ENCODE results near the gene GLT6D1.

Gene GLT6D1

DNA sequence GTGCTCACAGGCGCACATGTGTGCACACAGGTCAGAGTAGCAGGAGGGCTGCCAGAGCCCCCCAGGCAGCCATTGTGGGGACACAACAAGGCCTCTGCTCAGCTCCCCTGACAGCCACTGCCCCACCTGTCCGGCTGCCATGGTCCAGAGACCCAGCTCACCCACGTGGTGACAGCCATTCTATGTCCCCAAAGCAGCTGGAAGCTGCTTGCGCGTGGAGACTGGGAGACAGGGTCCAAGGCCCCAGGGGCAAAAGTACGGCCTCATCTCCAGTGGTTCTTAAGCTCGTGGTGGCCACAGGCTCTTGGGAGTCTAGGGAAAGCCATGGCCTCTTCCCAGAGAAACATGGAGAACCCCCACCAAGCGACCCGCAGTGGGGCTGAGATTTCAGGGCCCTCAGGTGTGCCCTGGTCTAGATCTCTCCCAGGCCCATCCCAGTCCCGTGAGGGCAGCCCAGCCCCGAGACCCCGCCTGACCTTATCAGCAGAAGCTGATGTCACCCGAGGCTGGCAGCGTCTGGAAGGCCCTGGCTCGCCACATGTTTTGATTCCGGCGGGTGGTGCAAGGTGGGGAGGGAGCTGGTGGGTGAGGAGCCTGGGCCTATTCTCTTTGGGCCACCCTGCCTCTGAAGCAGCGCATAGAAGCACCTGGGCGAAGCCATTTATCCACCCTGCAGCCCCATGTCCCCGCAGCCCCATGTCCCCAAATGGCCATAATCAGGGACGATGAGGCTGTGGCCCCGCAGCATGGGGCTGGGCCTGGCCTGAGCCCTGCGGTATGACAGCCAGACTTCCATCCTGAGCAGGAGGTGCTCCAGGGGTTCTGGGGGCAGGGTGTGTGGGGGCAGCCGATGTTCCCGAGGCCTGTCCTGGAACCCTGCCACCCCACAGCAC lies 31.7 kb downstream of the GLT6D1 start:
- no peak for DNase-seq

DNA sequence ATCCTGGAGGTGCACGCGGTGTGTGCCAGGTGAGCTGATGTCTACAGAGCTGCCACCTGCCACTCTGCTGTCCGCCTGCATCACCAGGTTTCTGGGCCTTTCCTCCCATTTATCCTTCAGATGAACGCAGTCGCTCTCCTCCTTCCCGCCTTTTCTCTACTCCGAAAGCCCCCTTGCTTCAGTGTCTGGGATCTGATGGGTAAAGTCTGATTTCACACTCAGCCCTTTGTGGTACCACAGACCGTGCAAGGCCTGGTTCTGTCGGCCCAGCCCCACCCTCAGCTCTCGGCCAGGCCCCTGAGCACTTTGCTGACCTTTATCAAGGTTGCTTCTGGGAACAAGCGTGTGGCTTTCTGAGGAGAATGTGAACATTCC lies 32.5 kb downstream of the GLT6D1 start:
- DNase-seq, result no peak

DNA sequence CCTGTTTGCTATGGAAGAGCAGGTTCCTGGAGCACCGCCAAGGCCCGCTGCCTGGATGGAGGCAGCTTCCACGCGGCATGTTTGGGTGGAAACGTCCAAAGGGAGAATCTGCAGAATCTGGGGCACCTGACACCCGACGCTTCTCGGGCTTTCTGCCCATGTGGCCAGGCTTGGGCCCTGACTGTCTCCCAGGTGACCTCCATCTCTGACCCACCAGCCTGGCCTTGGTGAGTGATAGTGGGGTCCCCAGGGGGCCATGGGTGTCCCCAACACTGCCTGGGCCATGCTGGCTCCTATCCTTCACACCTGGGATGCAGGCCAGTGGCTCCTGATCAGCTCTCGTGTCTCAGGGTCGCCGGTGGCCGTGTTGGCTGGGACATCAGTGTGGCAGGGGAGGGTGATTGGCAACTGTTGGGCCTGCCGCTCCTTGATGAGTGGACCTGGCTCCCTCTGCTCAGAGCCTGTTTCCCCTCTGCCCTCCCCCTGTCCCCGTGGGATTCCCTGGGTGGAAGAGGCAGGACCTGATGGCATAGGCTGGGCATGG lies 34.0 kb downstream of the GLT6D1 start:
- no peak for DNase-seq

DNA sequence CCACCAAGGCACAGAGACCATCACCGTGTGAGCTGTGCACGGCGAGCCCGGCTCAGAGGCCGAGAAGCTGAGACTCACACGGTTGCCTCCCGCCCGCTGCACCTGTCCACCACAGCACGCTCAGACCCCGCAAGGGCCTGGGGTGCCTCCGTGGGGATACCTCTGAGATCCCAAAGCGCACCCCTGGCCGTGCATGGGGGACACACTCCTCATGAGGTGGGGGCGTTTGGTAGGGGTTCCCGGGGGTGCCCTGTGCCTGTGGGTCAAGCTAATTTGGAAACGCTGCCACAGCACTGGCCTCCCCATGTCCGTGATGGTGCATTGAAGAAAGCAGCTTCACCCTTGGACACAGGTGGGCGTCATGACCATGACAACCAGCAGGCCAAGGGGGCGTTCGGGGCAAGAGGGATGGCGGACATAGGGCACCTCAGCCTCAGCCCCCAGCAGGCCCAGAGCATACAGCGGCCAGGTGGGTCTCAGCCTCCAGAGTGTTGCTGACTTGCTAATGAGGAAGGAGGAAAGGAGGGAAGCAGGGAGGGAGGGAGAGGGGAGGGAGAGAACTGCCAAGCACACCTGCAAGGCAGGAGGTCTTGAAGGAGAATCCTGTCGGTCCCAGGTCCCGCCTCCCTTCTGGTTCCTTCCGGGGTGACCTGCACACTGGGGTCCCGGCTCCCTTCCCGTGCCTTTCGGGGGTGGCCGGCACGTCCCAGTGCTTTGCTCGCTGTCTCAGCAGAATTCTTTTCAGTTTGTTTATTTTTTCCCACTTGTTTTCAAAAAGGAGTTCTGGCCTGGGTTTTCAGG lies 34.7 kb downstream of the GLT6D1 start:
- DNase-seq, result no peak

DNA sequence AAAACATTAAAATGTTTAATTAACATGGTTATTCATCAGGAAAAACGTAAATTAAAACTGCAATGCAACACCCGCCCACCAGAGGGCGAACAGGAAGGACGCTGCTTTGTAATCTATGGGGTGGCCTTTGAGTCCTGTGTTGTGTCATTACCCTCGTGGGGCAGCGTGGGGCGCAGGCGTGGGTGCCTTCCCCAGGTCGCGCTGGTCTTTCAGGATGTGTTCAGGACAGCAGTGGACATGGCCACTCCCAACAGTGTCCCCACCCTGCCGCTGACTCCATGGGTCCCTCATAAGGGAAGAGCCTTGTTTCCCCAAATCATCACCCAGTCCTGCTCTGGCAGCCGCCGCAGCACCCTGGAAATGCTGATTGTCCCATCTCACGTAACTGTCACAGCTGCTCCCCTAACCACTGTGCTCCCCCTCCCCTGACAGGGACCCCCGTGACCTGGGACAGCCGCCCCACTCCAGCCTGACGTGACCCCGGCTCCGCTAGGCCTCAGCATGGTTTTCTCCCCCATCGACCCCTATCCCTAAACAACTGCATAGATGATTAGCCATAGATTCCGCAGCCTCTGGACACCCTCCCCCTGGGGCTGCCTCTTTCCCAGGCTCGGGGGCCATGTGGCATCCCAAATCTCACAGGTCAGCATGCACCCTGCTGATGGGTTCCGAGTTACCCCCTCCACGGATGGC lies 36.4 kb downstream of the GLT6D1 start:
- peak; percentile 29 for DNase-seq

DNA sequence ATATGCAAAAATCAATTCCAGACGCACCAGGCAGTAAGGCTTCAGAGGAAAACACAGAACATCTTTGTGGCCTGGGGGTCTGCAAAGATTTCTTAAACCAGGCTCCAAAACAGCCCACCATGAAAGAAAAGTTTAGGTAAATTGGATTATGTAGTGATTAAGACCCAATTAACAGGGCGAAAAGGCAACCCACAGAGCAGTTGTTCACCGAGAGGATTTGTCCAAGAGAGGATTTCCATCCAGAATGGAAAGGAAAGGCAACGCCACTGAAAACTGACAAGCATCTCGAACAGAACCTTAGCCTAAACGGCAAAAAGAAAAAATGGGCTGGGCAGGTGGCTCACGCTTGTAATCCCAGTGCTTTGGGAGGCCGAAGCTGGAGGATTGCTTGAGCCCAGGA lies 37.4 kb downstream of the GLT6D1 start:
- no peak for DNase-seq

DNA sequence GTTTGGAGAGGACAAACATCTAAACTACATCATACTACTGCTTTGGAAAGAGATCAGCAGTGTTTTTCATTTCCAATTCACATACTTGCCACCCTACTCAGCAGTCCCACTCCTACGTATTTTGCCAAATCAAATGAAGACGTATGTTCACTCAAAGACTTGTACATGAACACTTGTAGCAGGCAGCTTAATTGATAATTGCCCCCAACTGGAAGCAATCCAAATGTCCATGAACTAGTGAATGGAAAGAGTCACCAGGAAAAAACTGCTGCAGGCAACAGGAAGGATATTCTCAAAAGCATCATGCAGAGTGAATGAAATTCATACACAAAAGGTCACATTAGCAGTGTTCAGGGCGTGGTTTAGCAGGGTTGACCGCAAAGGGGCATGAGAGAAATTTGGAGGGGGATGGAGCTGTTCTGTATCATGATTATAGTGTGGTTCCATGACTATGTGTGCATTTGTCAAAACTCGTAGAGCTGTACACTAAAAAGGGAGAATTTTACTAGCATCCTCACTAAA lies 39.0 kb downstream of the GLT6D1 start:
- DNase-seq, result no peak

DNA sequence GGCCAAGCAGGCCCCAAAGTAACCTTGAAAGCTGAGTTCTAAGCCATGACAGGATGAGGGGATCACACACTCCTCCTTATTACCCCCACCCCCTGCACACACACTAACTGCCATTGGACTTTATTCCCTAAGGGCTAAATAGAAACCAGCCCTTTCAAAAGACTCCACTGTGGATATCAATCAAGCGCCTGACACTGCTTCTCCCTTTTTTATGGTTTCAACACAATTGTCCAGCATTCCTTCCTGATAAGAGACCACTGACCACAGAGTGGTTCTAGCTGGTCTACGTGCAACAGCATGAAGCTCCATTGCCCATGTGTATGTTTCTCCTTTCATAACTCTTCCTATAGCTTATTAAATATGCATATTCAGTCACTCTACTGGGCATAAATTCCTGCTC lies 43.1 kb downstream of the GLT6D1 start:
- DNase-seq, result no peak

DNA sequence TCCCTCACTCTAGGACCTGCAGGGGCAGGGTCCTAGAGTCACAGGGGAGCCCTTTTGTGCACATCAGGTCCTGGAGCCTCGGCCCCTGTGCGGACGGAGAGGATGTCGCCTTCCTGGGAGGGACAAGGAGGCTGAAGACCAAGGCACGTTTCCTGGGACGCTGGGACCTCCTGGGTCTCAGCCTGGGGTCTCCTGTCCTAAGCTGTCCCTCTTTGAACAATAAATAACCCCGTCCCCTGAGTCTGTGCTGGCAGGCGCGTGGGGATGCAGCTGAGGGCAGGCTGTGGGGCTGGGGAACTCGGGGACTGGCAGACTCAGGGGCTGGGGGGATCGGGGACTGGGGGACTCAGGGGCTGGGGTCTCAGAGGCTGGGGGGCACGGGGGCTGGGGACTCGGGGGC lies 46.7 kb downstream of the GLT6D1 start:
- DNase-seq, result no peak

DNA sequence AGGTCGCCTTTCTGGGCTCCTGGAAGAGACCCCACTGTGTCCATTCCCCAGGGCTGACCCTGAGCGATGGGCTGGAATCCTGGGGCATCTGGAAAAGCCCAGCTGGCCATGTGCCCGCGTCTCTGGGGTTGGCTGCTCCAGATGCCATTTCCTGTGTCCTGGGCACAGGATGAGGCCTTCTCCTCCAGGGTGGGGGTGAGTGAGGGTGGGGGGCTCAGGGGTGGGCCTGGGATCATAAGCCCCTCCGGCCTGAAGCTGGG lies 47.1 kb downstream of the GLT6D1 start:
- DNase-seq, result no peak

DNA sequence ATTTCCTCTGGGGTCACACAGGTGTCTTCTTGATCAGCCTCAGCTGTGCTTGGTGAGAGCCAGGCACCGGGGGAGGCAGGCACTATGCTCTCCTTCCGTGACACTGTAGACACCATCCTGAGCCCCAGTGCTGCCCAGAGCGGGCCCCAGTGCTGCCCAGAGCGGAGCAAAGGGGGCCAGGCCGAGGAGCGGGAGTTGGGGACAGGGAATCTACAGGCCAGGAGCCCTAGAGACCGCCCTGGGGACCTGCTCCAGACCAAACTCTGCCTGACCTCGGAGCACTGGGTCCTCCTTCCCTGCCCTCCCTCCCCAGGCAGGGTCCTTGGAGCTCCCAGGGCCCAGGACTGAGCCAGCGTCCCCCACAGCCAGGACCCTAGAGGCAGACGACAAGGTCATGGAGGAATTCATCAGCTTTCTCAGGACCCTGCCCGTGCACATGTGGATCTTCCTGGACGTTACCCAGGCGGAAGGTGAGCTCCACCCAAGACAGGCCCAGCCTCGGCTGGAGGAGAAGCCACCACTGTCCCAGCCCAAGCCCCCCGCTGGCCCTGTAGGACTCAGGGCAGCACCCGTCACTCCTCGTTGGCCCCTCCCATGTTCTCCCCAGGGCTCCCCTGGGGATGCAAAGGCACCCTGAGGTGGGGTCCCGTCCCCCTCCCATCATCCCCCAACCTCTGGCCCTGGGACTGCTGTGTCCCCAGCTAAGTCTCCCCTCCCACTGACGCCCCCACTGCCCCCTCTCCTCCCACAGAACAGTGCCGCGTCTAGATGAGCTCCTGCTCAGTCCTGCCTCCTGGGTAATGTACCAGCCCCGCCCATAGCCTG lies 47.6 kb downstream of the GLT6D1 start:
- no peak for DNase-seq

DNA sequence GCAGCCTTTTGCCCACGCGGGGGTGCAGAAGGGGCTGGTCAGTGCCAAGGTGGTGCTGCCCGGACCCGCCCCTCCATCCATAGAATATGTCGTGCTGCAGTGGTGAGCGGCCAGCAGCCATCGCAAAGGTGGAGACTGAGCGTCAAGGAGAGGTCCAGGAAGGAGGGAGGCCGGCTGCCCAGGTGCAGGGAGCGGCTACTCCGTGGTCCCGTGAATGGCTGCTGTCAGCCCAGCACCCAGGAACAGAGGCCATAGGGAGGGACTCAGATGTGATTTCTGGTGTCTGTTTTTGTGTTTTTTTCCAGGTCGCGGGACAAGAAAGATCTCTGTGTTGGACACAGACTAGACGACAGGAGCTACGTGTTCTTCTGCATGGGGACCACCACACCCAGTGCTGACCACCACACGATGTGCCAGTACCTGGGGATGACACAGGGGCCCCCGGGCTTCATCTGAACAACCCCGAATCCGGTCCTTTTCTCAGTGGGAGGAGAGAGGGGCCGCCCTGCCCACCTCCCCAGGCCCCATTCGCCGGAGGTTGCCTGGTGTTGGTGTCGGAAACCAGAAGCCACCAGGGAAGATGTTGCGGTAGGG lies 48.8 kb downstream of the GLT6D1 start:
- no peak for DNase-seq

DNA sequence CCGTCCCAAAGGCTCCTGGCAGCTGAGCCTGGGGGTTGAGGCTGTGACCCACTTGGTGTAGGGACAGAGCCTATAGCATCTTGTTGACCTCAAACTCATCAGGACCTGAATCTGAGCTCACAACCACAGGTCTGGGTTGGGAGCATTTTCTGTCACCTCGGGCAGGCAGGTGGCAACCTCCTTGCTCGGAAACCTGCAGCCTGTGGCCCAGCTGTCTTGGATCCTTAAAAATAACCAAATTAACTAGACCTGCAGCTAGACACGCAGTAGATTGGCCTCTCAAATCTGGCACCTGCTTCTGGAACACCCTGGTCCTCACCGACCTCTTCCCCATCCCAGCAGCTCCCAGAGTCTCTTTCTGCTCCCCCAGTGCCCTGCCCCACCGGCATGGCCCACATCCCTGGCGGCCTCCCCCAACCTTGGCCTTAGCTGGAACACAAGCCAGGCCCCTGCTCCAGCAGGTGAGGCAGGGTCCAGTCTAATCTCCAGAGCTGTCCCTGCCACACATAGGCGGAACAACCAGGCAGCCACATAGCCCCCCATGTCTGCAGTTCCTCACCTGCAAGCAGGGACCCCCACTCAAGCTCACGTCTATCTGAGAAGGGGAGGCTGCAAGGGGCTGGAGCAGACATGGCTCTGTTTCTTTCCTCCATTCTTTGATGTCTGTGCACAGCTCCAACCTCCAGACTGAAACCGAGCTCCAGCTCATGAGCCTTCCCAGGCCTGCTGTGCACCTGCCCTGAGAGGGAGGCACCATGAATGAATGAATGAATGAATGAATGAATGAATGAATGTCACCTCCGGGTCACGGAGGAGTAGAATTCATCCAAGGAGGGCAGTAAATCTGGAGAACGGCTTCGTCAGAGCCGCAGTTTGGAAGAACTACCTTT lies 49.5 kb downstream of the GLT6D1 start:
- DNase-seq, result no peak

DNA sequence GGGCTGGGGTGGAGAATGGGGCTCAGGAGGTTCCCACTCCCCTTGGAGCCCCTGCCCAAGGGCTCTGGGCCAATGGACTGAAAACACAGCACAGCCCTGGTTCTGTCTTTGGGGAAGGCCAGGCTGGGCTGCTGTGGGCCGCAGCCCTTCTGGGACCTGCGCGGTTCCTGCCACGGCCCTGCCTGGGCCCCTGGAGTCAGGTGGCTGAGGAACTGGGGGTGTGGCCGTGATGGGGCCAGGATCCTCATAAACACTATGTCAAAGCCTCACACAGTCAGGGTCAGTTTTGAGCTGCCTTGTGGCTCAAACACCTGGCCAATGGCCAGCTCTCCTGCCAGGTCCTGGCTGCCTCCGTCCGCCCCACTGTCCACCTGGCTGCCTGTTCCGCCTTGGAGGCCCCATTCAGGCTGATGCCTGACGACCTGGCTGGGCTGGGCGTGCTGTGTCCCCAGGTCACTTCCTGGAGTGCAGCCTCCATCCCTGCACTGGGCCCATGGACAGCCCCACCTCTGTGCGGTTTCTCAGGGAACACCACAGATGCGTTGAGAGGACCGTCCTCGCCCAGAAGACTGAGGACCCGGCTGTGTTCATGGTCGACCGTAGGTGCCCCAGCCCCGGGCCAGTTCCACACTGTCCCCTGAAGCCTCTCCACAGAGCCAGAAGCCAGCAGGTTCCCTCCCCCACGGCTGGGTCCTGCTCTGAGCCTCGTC lies 50.3 kb downstream of the GLT6D1 start:
- DNase-seq, result no peak

DNA sequence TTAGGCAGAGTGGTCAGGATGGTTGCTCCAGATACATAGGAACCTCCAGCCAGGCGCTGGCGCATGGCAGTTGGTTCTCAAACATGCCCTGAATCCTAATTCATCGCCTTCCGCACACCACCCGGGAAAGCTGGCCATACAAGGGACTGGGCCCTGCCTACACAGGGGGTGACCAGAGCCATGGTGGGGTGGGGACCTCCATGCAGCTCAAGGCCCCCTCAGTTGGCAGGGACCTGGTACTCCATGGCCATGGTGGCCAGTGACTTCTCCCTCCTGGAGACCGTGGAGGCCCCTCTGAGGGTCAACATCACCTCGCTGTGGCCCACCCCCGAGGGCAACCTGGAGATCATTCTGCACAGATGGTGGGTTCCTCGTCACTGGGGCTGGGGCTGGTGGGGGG lies 51.0 kb downstream of the GLT6D1 start:
- no peak for DNase-seq

DNA sequence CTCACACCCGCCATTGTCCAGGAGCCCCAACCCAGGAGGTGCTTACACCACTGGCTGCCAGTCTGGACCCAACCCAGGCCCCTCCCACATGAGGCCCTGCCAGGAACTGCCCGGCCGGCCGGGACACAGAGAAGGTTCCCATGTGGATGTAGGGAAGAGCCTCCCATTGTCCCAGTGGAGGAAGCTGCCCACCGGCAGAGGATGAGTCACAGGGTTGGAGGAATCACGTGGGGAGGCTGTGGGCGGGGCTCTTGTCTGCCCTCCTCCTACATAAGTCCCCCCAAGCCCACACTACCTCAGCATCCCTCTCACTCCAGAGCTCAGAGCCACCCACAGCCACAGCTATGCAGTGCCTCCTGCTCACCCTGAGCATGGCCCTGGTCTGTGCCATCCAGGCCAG lies 51.7 kb downstream of the GLT6D1 start:
- no peak for DNase-seq

DNA sequence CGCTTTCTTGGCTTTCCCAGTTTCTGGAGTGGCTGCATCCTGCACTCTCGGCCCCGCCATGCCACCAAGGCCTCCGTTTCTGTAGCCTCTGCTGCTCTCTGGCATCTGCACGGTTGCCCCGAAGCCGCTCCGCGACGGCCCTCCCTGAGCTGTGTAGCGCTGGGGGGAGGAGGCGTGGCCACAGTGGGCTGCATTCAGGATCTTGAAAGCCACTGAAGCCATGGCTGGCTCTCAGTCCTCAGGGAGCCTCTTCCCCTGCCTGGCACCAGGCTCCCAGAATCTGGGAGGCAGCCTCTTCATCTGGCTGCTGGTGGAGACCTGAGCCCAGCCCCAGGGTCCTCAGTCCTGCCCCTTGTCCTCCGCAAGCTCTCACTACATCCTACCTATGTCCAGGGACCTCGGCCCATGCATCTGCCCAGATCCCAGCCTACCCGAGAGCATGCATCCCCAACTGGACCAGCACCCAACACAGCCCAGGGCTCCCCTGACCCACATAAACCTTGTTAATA lies 52.7 kb downstream of the GLT6D1 start:
- DNase-seq, result no peak

DNA sequence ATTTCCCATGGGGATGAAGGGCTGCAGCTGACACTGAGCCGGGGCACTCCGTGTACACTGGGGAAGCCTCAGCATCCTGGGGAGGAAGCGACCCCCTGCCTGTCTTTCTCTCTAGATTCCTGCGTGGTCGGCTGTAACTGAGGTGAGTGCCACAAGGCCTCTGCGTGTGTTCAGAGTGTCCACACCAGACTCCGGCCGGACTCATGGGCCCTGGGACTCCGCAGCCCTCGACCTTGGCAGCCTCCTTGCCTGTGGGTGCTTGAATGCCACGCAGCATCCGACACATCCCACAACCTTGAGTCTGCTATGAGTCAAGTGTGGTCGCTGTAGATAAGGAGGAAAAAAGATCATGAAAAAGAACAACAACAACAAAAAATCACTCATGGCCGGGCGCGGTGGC lies 54.4 kb downstream of the GLT6D1 start:
- DNase-seq, result no peak

DNA sequence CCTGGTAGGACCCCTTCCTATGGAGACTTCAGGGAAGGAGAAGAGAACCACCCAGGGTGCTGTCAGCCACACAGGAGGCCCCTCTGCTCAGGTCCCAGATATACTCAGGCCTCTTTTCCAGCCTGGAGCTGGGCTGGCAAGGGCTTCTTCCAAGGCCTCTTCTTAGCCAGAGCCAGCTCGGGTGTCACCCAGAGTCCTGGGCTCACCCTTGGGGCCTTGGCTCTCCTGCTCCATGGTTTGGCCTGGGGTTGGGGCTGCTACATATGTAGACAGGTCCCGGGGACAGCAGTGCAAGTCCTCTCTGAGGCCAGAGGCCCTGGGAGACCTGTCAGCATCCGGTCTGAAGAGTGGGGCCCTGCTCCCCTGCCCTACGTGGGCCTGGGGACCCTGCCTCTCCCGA lies 55.0 kb downstream of the GLT6D1 start:
- no peak for DNase-seq

DNA sequence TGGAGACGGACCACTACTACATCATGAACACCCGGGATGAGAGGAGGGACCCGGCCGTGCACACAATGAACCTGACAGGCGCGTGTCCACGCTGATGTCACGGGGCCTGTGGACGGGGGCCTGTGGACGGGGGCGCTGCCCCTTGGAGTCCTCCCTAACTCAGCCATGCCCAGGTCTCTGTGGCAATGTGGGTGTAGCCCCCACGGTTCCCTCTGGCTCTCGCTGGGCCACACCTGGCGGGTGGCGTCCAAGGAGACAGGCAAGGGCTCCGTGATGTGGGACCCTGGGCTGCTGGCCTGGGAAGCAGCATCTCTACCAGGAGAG lies 55.7 kb downstream of the GLT6D1 start:
- DNase-seq, result no peak

Measured in stimulated activated naive CD4-positive, alpha-beta T cell treated with Interleukin-2 at 50 U/mL for 16 hours (primary cell).